HG03066 (cell line): ENCODE results near the gene FAM83F.
"Not testable (repeated sequence)": the region's sequence is repeated elsewhere in the genome, so short reads cannot be mapped to it uniquely, and the experiment has no call there.

ENCODE experiments used
- ATAC-seq: cut with Tn5 transposase; IDR thresholded peaks from one replicate; pipeline ENCODE4 v1.9.1; 2021; ENCODE audit warnings: low read depth; ENCODE audit not compliant: unreplicated experiment

Gene FAM83F

DNA sequence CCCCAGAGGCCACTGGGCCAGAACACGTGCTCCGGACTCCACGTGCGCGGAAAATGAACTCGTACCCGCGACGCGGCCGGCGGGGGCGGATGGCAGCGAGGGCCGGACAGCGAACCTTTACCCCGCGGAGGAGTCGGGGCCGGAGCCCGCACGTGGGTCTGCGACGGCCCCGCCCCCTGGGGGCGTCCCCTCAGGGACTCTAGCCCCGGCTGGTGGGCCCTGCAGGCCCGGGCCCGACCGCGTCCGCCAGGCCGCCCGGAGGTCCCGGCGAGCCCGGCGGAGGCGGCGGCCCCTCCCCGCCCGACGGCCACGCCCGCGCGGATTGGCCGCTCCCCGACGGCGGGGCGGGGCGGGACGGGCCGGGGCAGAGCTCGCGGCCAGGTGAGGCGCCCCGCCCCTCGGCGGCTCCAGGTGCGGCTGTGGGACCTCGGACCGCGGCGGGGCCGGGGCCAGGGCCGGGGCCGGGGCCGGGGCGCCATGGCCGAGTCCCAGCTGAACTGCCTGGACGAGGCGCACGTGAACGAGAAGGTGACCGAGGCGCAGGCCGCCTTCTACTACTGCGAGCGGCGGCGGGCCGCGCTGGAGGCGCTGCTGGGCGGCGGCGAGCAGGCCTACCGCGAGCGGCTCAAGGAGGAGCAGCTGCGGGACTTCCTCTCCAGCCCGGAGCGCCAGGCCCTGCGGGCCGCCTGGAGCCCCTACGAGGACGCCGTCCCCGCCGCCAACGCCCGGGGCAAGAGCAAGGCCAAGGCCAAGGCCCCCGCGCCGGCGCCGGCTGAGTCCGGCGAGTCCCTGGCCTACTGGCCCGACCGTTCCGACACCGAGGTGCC, at the start of gene FAM83F:
Gene FAM83F (plus strand): TSS at position 389 of the 827 bp plus-strand sequence. CDS start 89 bp downstream, at position 478.
- ATAC-seq = no peak

DNA sequence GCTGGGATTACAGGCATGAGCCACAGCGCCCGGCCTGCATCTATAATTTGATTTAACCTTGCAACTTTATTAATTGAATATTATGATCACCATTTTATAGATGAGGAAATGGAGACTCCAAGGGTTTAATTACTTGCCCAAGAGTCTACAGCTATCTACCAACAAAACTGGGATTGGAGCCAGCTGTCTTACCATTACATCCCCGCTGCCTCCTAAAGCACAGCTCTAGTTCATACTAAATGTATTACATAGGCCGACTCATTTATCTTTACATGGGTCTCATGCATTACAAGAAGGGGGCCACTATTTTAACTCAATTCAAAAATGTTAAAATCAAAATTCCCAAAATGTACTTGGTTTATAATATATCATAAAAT, 48.6 kb upstream of the FAM83F start:
- ATAC-seq = no peak

DNA sequence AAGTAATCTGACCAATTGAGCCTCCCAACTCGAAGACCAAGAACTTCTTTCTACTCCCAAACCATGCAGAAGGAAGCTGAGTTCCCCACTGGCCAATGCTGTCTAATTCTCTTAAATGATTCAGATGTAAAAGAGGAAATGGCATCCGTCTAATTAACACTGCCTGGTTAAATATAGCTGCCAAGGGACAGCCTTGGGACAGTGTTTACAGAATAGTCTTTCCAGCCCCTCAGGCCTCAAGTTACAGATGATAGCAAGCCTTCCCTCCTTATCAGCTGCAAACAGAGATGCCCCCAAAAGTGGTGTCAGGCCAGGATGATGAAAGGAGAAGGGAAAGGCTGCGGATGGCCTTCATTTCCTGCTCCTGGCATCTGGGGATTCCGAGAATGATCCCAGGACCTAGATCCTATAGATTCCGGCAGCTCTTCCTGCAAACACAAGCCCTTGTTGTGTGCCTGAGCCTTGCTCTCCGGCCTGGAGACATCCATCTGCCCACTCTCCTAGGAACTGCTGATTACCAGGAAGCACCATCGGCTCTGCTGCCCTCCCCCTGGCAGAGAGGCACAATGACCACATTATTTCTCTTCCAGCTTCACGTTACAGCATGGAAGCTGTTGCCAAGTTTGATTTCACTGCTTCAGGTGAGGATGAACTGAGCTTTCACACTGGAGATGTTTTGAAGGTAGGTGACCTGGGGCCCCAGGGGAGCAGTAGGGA, 48.1 kb upstream of the FAM83F start:
- no peak for ATAC-seq

DNA sequence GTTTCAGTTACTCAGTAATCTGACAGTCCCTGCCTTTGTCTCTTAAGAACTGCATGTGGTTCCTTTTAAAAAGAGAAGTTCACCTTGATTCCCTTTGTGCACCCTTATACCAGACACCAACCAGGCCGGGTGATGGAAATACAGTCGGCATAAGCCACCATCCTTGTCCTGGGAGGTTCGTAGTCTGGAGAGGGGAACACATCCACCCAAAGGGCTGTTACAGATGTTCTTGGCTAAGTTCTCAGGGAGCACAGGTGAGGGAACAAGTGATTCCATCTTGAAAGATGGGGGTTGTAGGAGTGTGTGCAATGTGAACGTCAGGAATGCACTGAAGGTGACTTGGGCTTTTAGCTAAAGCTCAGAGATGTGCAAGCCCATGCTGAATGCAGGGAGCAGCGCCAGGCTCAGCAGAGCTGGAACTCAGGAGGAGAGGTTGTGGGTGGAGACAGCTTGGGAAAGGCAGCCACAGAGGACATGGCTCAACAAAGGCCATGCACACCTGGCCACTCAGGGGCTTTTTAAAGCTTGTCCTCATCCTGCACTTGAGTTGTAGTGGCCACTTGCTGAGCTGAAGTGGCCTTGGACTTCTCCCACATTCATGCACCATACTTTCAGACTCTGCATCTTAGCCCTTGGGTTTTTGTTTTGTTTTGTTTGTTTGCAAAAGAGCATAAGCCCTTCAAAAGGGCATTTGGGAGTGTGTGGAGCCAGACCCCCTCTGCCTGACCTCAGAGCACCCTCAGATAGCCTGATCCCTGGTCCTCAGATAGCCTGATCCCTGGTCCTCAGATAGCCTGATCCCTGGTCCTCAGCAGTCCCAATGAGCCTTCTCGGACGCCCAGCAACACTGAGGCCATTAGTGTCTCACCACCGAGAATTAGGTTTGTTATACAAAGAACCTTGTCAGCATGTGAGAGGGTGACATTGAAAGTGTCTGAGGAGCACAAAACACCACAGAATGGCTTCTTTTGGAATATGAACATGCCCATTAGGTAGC, 47.2 kb upstream of the FAM83F start:
- ATAC-seq = no peak

DNA sequence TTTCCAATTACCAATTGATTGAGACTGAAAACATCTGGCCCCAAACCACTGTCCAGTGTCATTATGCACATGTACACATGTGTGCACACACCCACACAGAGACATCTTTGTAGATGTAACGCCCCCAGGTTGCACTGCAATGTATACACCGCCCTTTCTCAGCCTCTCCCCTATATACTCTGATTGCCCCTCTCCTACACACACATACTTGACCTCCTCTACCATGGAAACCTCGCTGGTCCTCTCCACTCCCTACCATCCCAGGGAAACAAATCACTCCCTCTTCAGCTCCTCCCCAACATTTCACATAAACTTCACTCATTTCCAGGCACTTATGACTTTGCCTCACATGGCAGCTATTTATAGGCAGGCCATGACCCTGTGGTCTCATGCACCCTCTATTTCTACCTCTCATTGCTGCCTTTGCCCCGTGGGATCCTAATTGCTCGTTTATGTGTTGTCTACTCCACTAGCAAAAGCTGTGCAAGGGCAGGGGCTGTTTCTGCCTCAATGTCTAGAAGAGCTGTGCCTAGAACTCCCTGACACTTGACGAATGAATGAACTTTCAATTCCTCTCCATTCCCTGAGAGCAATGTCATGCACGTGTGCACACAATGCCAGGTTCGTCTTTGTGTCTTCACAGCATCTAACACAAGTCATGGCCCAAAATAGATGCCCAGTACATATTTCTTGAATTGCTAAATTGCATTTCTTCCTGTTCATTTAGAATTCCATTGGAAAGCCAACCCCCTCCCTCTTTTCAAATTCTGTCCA, 44.6 kb upstream of the FAM83F start:
- ATAC-seq = no peak

DNA sequence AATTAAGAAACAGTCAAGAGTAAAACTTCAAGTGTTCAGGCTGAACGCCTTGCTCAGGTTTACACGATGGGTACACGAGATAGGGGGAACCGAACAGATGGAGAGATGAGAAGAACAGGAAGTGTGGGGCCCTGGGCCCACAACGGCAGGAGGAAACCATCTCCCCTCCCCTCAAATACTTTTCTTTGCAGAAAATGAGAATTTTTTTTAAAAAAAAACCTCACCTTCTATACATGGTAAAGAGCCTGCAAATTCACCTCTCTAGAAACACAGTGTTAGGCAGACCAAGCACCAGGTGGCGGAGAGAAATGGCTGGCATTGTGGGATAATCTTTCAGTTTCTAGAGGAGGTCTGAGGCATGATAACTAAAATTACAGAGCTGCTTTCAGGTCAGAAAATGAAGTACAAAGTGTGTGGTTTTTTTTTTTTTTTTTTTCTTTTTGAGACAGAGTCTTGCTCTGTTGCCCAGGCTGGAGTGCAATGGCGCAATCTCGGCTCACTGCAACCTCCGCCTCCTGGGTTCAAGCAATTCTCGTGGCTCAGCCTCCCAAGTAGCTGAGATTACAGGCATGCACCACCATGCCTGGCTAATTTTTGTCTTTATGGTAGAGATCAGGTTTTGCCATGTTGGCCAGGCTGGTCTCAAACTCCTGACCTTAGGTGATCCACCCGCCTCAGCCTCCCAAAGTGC, 43.0 kb upstream of the FAM83F start:
- not testable (repeated sequence) for ATAC-seq

DNA sequence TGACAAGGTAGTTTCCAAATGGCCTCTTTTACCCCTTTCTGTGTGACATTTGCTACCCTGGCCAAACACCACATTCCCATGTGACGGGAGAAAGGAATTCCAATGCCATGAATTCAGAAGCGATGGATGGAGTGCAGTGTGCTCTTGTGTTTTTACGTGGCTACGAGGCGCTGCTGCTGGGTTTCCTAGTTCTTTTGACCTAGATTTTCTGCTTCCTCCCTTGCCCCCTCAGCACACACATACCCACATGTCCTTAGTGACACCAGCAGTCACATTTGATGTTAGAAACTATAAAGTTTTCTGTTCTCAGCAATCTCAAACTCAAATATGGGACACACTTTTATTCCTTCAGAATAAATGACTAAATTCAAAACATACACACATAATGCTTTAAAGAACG, 42.4 kb upstream of the FAM83F start:
- ATAC-seq = no peak

DNA sequence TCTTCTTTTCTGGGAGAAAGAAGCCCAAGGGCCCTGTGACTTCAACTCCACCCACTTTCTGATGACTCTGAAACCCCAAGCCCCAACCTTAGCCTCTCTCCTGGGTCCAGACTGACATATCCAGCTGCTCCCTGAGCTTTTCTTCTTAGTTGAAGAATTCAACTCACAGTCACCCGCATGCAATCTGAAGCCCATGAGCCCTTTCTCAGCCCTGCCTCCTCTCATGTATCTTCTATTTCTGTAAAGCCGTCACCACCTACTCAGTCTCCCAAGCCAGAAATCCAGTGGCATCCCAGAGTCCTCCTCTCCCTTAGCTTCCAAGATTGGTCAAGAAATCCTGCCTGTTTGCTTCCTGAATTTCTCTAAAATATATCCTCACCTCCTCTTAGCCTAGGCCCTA, 41.7 kb upstream of the FAM83F start:
- ATAC-seq = no peak

DNA sequence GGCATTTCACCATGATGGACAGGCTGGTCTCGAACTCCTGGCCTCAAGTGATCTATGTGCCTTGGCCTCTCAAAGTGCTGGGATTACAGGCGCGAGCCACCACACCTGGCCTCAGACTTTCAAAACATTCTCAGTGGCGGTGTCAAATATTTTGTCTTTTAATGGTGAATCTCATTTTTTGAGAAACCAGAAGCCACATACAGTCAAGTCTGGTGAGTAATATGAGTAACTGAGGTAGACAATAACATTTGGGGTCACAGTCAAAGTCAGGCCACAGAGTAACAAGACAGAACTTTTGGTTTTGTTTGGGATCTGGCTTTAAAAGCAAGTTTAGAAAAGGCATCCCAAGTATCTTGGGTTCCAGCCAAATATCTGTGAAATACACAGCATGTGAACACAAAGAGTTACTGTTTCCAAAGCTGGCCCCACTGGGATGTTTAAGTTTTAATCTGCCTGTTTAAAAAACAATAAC, 40.1 kb upstream of the FAM83F start:
- ATAC-seq = no peak

DNA sequence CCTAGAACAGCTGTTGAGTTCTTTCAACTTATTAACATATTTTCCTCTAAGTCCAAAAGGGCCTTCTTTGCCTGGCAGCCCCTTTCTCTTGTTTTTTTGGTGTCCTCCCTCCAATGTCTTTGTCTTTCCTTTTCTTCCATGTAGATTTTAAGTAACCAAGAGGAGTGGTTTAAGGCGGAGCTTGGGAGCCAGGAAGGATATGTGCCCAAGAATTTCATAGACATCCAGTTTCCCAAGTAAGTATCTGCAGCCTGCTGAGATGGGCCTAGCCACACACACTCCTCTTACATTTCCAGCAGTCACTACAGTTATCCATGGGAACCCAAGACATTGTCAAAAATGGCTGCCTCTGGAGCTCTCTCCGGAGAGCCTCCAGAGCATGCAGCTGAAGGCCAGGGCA, 39.1 kb upstream of the FAM83F start:
- no peak for ATAC-seq

DNA sequence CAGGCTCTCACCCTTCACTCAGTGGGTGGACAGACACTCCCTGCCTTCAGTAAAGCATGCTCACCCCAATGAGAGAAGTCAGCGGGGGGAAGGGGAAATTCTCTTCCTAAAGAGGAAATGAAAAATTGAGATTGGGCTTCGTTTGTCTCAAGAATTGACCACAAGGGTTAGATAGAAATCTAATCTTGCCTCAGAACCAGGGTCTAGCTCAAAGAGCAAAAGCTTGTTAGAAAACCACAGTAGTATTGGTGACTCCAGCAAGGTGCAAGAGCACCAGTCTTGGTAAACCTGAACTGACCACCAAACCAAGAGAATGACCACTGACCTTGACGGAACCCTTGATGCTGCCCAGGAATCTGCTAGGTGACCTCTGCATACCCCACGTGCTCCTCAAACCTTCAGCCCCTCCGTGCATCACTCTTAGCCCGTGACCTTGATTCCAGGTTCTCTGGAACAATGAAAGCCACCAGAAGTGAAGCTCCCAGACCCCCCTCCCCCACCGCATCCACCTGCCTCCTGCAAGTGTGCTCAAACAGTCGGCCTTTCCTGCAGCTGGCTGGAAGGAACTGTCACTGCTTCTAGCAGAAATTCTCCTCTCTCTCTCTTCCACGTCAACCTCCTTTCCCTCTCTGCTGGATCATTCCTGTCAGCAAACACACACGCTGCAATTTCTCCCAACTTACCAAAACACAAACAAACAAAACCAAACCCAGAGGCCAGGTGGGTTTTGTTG, 37.7 kb upstream of the FAM83F start:
- no peak for ATAC-seq

DNA sequence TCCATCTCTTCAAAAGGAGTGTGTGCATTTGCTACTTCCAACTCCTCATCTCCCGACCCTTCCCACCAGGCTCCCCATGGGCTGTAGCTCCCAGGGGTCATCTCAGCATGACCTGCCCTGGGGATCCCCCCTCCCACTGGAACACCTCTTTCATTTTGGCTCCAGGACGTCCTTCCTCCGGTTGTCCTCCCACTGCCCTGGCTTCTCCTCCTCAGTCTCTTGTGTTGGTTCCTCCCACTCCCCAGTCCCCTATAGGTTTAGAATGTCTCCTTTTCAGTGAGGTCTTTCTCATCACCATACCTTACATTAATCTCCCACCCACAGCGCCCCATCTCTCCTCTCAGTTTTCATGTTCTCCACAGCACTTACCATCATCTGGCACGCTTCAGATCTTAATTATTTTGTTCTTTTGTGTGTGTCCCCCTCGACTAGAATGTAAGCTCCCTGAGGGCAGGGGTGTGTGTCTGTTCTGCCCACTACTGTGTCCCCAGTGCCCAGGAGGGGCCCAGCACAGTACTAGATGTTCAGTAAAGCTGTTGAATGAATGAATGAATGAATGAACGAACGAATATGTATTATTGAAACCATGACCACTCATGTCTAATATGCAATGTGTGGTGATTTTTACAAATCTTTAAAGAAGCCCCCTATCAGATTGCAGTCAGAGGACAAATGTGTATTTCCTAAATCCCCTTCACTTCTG, 36.6 kb upstream of the FAM83F start:
- no peak for ATAC-seq

DNA sequence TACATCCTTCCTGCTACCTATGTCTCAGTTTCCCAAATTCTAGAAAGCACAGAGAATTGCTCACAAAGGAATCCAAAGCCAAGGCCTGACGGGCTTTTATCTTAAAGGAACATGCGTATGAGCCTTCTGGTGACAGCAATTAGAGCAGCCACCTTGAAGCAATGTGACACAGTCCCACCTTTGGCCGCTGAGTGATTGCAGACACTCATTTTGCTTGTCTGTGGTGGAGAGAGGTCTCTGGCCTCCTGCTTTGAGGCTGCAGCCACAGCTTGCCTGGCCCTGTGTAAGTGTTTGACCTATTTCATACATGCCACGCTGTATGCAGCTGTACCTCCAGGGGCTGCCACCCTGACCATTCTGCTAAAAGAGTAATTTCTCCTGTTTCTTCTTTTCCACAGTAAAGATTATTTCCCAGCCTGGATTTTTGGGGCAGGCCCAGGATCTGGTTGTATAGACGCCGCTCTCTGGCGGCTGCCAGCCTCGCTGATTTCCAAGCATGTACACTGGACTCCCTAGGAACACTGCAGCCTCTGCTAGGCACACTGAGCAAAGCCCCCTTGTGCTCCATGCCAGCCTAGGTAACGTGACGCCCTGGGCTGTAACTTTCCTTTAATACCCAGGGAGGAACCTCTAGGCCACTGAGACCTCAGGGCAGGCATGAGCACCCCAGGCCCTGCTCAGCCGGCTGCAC, 35.7 kb upstream of the FAM83F start:
- ATAC-seq = no peak

DNA sequence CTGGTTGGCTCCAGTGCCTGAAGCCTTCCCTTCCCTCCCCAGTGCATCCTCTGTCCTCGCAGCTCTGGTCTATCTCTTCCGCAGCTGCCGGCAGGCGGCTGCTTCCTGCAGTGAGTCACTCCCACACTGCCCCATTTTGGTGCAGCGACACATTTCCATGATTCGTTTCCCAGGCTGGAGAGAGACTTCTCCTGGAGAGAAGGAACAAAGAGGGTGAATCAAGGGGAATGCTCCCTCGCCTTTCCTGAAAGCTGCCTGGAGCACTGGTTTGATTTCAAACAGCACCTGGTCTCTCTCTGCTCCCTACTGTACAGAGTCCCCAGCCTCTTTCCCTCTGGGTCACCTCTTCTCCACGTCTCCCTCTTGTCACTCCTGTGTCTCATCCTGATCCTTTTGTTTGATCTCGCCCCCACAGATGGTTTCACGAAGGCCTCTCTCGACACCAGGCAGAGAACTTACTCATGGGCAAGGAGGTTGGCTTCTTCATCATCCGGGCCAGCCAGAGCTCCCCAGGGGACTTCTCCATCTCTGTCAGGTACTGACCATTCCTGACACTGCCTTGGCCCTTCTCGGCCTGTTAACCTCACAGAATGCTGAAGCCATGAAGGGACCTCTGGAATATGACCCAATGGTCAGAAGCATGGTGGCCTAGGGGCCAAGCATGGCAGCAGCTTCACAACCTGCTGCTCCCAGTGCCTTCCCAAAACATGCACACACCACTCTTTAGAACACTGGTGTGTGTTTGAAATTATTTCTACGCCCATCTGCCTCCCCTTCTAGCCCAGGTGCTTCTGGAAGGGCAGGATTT, 34.9 kb upstream of the FAM83F start, which contains the start of gene TMA7B:
Gene TMA7B (plus strand): TSS at position 758 of the 808 bp plus-strand sequence. CDS start 3,978 bp downstream, outside the sequence.
- no peak for ATAC-seq

DNA sequence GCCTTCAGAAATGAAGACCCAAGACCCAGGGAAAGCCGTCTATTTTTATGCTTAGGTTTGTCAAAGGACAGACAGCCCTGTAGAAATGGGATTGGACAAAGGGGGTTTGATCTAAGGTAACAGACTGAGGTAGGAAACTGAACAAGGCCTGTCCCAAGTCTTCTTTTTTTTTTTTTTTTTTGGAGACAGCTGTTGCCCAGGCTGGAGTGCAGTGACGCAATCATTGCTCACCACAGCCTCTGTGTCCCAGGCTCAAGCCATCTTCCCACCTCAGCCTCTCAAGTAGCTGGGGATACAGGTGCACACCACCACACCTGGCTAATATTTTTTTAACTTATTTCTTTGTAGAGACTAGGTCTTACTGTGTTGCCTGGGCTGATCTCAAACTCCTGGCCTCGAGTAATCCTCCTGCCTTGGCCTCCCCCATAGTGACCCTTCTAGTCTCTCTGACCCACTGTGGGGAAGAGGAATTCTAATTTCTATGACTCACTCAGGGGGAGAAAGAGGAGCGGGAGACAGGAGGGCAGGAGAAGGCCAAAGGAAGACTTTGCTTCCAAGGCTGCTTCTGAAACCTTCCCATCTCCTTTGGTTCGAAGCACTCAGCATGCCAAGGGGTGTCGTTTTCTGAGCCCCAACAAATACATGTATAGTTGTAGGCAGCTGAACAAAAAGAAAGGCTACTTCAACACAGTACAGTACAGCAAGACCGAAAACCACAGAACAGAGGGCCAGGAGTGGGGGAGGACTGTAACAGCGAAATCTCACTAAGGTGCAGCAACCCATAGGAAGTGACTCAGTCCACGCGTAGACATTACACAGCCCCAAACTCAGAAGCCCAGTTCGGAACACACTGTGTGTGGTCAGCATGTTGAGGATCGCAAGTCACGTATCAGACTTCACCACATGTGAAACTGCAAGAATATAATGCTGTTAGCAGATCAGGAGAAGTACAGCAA, 33.7 kb upstream of the FAM83F start:
- peak; percentile 91 for ATAC-seq
